NT2/D1 (cell line): Measurements from ENCODE around the gene CDK14.

Experiments used
- DNase-seq: peaks from one replicate; pipeline ENCODE4 v3.0.0-alpha.2; 2011; ENCODE audit warnings: low read depth, low spot score
- H3K27me3 ChIP-seq: 2 replicates; pipeline ENCODE4 v1.6.0; 2011; ENCODE audit warnings: mild to moderate bottlenecking; ENCODE audit not compliant: insufficient read length, insufficient read depth
- H3K36me3 ChIP-seq: 2 replicates; pipeline ENCODE4 v1.6.1; 2011; ENCODE audit warnings: mild to moderate bottlenecking, low read length, mixed read lengths; ENCODE audit not compliant: insufficient read depth, insufficient read length
- H3K4me1 ChIP-seq: 2 replicates; pipeline ENCODE4 v1.5.1; 2011; ENCODE audit not compliant: insufficient read depth, insufficient read length
- H3K4me3 ChIP-seq: 2 replicates; pipeline ENCODE4 v1.5.1; 2011; ENCODE audit warnings: low read depth; ENCODE audit not compliant: insufficient read length
- H3K9ac ChIP-seq: 2 replicates; pipeline ENCODE4 v1.6.0; 2011; ENCODE audit warnings: low read depth; ENCODE audit not compliant: insufficient read length
- H3K9me3 ChIP-seq: 2 replicates; pipeline ENCODE4 v1.5.1; 2011; ENCODE audit warnings: mild to moderate bottlenecking, low read length; ENCODE audit not compliant: insufficient read depth
- SUZ12 ChIP-seq: IDR thresholded peaks from 2 replicates; pipeline ENCODE4 v1.6.1; 2011; ENCODE audit not compliant: insufficient read length, insufficient read depth; ENCODE audit errors: extremely low read depth
- YY1 ChIP-seq: IDR thresholded peaks from 2 replicates; pipeline ENCODE4 v1.6.1; 2011; ENCODE audit not compliant: insufficient read length, insufficient read depth
- ZNF274 ChIP-seq: IDR thresholded peaks from 2 replicates; pipeline ENCODE4 v1.6.1; 2011; ENCODE audit warnings: mild to moderate bottlenecking, low read depth, low read length

CDK14 gene

DNA sequence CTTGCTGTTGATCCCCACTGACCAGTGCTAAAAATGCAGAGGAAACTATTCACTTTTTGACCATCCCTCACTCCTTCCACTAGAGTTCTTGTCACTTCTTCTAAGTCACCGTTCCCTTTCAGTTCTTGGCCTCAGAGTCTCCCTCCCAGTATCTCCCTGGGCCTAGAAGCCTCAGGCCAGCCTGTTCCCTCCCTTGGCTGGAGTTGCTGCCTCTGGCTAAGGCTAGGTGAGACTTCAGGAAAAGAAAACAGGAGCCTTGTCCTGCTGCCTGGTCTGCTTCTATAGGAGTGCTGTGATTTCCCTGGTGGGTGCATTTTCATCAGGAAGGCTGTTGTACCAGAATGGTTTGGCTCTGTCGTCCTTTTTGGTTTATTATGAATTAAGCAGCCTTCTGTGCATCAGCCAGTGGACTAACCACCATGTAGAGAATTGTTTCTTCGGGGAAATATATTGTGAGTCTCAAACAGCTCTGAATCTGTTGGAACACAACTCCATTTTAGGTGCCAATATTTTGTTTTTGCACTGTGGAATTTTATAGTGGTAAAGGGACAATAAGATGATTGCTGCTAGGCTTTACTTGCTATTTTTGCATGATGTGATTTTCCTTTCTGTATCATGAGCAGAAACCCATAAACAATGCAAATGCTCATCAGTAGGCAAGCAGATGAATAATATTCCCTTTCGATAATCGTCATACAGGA is 434.7 kb downstream of the CDK14 start:
- H3K36me3 ChIP-seq: no peaks in the 10 kb centered on the region
- H3K27me3 ChIP-seq: no peaks in the 10 kb centered on the region
- no peaks in the 10 kb centered on the region; the same call in 1 of the 2 replicates for H3K9me3 ChIP-seq
- peak overlapping the region; percentile 56 for H3K9ac ChIP-seq
- H3K4me3 ChIP-seq: no peak overlapping the region
- no peak for DNase-seq
- no peaks in the 10 kb centered on the region for H3K4me1 ChIP-seq
- no peak for TF ChIP-seq SUZ12
- no peak for TF ChIP-seq YY1
- TF ChIP-seq ZNF274: no peak

DNA sequence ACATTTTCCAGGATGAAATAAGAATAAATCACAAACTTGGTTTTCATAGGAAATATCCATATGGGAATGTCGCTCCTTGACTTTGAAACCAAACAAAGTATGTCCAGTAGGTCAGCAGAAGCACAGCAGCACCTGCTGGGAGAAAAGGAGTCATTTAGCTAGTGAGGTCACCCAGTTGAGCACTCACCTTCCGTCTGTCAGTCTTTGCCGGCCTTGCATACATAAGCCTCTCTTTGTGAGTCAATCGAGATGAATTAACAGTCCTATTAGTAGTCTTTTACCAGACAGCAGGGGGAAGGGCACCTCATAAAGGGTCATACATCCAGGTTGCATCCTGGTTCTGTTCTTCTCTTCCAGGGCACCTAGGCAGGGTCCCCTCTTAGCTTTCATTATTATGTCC is 435.6 kb downstream of the CDK14 start:
- Histone ChIP-seq H3K27me3 (no peaks in the 10 kb centered on the region), H3K4me3 (no peak overlapping the region), H3K4me1 (no peaks in the 10 kb centered on the region), H3K36me3 (no peaks in the 10 kb centered on the region), H3K9me3 (no peaks in the 10 kb centered on the region; the same call in 1 of the 2 replicates), H3K9ac (no peak overlapping the region)
- DNase-seq: peak; percentile 80
- TF ChIP-seq ZNF274: no peak

DNA sequence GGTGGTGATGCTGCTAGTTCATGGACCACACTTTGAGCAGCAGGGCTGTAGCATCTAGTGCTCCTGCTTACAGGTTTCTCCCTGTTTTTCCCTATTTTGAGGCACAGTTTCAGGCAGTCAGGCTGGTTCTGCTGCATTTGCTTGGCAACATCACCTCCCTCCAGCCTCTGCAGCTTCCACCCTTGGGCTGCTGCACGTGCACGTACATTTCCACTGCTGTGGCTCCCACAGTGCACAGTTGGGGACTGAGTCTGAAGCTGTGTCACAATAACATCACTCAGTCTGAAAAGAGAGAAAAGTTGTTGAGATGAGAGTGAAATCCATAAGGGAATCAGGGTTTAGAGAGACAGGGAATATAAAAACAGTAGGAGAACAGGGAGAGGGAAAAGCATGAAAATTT is 437.5 kb downstream of the CDK14 start:
- TF ChIP-seq ZNF274 (no peak), SUZ12 (no peak), YY1 (no peak)
- Histone ChIP-seq H3K9ac (no peak overlapping the region), H3K36me3 (no peaks in the 10 kb centered on the region), H3K4me3 (no peak overlapping the region), H3K9me3 (no peaks in the 10 kb centered on the region), H3K27me3 (no peaks in the 10 kb centered on the region), H3K4me1 (no peaks in the 10 kb centered on the region)
- DNase-seq: no peak

DNA sequence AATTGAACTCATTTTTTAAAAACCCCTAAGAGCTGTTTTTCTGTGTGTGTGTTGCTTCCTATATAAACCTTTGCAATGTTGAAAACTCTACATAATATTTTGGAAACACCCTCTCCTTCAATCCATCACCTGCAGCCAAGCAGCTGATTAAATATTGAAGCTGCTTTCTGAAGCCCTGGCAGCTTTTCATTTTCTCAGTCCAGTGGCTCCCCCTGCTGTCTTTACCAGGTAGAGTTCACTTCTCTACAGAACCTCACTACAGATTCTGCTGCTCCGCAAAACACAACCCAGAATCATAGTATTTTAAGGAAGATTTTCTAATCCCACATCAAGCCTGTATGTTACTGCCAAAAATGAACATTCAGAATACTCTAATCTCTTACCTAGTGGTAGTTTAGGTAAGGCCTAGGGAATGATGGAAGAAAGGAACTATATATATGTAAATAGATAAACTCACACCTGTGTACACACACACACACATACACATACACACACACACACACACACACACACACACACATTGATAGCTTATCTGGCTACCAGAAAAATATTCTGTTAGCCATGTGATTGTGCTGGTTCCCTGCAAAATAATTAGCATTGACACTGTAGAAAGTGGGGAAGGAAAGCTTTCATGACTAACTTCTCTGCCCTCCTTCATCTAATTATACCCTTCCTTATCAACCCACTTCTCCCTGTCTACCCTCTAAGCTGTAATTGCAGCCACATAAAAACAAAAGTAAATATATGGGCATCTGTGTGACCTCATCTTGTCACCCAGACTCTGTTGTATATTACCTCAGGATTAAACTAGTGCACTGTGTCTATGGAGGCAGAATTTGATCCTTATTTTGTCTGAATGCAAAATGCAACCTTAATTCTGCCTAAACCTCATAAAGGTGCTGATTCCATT is 438.6 kb downstream of the CDK14 start:
- Histone ChIP-seq H3K4me1 (no peaks in the 10 kb centered on the region), H3K9ac (no peak overlapping the region), H3K36me3 (no peaks in the 10 kb centered on the region), H3K9me3 (no peaks in the 10 kb centered on the region), H3K27me3 (no peaks in the 10 kb centered on the region), H3K4me3 (no peak overlapping the region)
- peak; percentile 50 for DNase-seq
- no peak for TF ChIP-seq ZNF274
- TF ChIP-seq SUZ12: no peak
- TF ChIP-seq YY1: no peak

DNA sequence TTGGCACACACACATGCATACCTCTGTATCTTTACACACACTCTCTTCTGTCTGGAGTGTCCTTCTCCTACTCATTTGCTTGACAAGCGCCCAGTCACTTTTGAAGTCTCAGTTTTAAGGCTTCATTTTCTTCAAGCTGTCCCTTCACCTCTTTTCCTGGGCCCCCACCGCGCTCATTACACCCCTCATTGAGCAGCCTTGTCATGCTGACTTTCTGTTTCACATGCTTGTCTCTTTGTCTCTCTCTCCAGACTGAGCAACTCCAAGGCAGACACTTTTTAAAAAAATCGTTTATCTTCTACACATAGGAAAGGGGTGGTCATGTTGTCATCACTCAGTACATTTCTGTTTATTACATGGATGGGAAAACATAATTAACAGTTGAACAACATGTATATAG is 442.9 kb downstream of the CDK14 start:
- no peak for DNase-seq
- Histone ChIP-seq H3K9ac (no peak overlapping the region), H3K4me3 (no peak overlapping the region), H3K27me3 (no peaks in the 10 kb centered on the region), H3K9me3 (no peaks in the 10 kb centered on the region), H3K36me3 (no peaks in the 10 kb centered on the region), H3K4me1 (no peaks in the 10 kb centered on the region)
- TF ChIP-seq SUZ12 (no peak), ZNF274 (no peak), YY1 (no peak)

DNA sequence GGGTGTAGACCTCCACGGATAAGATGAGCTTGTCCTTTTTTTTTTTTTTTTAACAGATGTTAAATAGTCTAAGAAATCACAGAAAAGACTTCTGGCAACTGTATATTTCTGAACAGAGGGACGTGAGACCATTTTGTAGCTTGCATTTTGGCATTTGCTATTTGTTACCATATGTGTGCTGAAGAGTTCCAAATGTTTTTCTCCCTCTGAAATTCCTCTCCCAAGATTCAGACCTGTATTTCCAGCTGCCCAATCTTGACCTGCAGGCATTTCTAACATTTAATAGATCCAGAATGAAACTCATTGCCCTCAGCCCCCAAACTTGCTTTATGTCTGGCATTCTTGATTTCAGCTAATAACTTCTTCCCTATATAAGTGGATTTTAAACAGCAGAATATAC is 445.0 kb downstream of the CDK14 start:
- H3K36me3 ChIP-seq: no peaks in the 10 kb centered on the region
- no peaks in the 10 kb centered on the region for H3K9me3 ChIP-seq
- H3K4me3 ChIP-seq: no peak overlapping the region
- no peak overlapping the region for H3K9ac ChIP-seq
- TF ChIP-seq ZNF274 (no peak), SUZ12 (no peak), YY1 (no peak)
- DNase-seq: no peak
- no peaks in the 10 kb centered on the region for H3K27me3 ChIP-seq
- peaks cover 3% of the 10 kb centered on the region for H3K4me1 ChIP-seq

DNA sequence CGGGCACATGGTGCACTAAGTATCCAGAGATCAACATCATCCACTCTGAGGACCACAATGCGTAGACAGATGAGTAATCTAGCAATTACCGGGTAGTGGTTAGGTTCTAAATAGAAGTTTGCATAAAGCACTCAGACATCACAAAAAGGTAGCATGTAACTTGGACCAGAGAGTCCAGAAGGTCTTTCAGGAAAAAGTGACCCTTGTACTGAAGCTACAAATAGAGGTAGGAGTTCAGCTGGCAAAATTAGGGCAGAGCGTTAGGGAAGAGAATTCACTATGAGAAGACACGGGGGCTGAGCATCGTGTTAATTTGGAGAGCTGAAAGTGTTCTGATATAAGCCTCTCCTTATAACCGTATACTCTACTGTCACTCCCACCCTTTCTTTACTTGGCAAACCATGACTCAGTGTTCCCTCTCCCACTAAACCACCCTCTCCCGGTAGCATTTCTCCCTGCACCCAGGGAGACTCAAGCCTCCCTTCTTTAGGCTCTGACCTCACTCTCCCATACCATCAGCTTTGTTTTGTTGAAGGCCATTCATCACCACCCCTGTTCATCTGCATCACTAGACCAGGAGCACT is 445.9 kb downstream of the CDK14 start:
- Histone ChIP-seq H3K9ac (no peak overlapping the region), H3K4me1 (peaks cover 3% of the 10 kb centered on the region), H3K27me3 (no peaks in the 10 kb centered on the region), H3K36me3 (no peaks in the 10 kb centered on the region), H3K9me3 (no peaks in the 10 kb centered on the region), H3K4me3 (no peak overlapping the region)
- TF ChIP-seq ZNF274 (no peak), YY1 (no peak), SUZ12 (no peak)
- DNase-seq: no peak
